Mononuclear cell (primary cell): ENCODE results near the gene MGAM2. TPM values are rescaled to one million over a fixed set of nuclear protein-coding genes. Genes with fewer than 3 reads are reported as not detected.

Source experiments
- H3K27me3 ChIP-seq: 2 replicates; pipeline ENCODE4 v1.6.0; 2011; ENCODE audit warnings: low read length, control low read depth; ENCODE audit not compliant: insufficient read depth
- H3K4me1 ChIP-seq: 2 replicates; pipeline ENCODE4 v1.5.1; 2011; ENCODE audit warnings: mild to moderate bottlenecking, low read length, control low read depth; ENCODE audit not compliant: insufficient read depth
- H3K4me3 ChIP-seq: 2 replicates; pipeline ENCODE4 v1.5.1; 2011; ENCODE audit warnings: mild to moderate bottlenecking, low read length, moderate library complexity
- H3K9me3 ChIP-seq: 2 replicates; pipeline ENCODE4 v1.5.1; 2011; ENCODE audit warnings: low read depth, mild to moderate bottlenecking, control low read depth, low read length
- total RNA-seq: library from RNA; depleted of rRNA; stranded (reverse); fragments of >200 nt; gene quantifications from one replicate; pipeline ENCODE4 v1.2.3, GENCODE V29; 2012

MGAM2 gene
- total RNA-seq, 1 donor: 0.10 TPM

GRCh38 chr7:142139597-142140400, 28.3 kb downstream of the MGAM2 start:
- Histone ChIP-seq H3K4me1 (no peaks in the 10 kb centered on the region), H3K9me3 (no peaks in the 10 kb centered on the region), H3K27me3 (no peaks in the 10 kb centered on the region), H3K4me3 (no peak overlapping the region)

- H3K27me3 ChIP-seq: no peaks in the 10 kb centered on the region
- H3K9me3 ChIP-seq: no peaks in the 10 kb centered on the region
Measured at GRCh38 chr7:142140401-142140959, 29.0 kb downstream of the MGAM2 start.

GRCh38 chr7:142142702-142143101, 31.2 kb downstream of the MGAM2 start:
- H3K9me3 ChIP-seq: no peaks in the 10 kb centered on the region
- H3K4me3 ChIP-seq: no peak overlapping the region
- no peaks in the 10 kb centered on the region for H3K4me1 ChIP-seq
- no peaks in the 10 kb centered on the region for H3K27me3 ChIP-seq

More at GRCh38 chr7:142140401-142140959, 29.0 kb downstream of the MGAM2 start:
- Histone ChIP-seq H3K4me3 (no peak overlapping the region), H3K4me1 (no peaks in the 10 kb centered on the region)

- H3K27me3 ChIP-seq: no peaks in the 10 kb centered on the region
- no peaks in the 10 kb centered on the region for H3K9me3 ChIP-seq
- H3K4me3 ChIP-seq: no peak overlapping the region
- H3K4me1 ChIP-seq: no peaks in the 10 kb centered on the region
Measured at GRCh38 chr7:142146124-142146523, 34.6 kb downstream of the MGAM2 start.

- Histone ChIP-seq H3K27me3 (no peaks in the 10 kb centered on the region), H3K4me3 (no peak overlapping the region), H3K9me3 (no peaks in the 10 kb centered on the region)
Measured at GRCh38 chr7:142150356-142150755, 38.8 kb downstream of the MGAM2 start.

GRCh38 chr7:142150869-142151268, 39.4 kb downstream of the MGAM2 start:
- no peaks in the 10 kb centered on the region for H3K27me3 ChIP-seq
- no peak overlapping the region for H3K4me3 ChIP-seq
- no peaks in the 10 kb centered on the region for H3K9me3 ChIP-seq
- no peaks in the 10 kb centered on the region for H3K4me1 ChIP-seq

More at GRCh38 chr7:142150356-142150755, 38.8 kb downstream of the MGAM2 start:
- H3K4me1 ChIP-seq: no peaks in the 10 kb centered on the region

- no peaks in the 10 kb centered on the region for H3K27me3 ChIP-seq
- no peaks in the 10 kb centered on the region for H3K9me3 ChIP-seq
- H3K4me1 ChIP-seq: no peaks in the 10 kb centered on the region
- no peak overlapping the region for H3K4me3 ChIP-seq
Measured at GRCh38 chr7:142152076-142152475, 40.6 kb downstream of the MGAM2 start.

GRCh38 chr7:142153400-142153799, 41.9 kb downstream of the MGAM2 start:
- Histone ChIP-seq H3K4me1 (no peaks in the 10 kb centered on the region), H3K27me3 (no peaks in the 10 kb centered on the region), H3K9me3 (no peaks in the 10 kb centered on the region), H3K4me3 (no peak overlapping the region)

GRCh38 chr7:142158736-142159496, 47.4 kb downstream of the MGAM2 start:
- Histone ChIP-seq H3K27me3 (no peaks in the 10 kb centered on the region), H3K4me3 (no peak overlapping the region), H3K9me3 (no peaks in the 10 kb centered on the region), H3K4me1 (no peaks in the 10 kb centered on the region)

GRCh38 chr7:142161921-142162320, 50.4 kb downstream of the MGAM2 start:
- Histone ChIP-seq H3K4me1 (no peaks in the 10 kb centered on the region), H3K27me3 (no peaks in the 10 kb centered on the region), H3K4me3 (no peak overlapping the region), H3K9me3 (no peaks in the 10 kb centered on the region)

- Histone ChIP-seq H3K4me1 (no peaks in the 10 kb centered on the region), H3K9me3 (no peaks in the 10 kb centered on the region), H3K27me3 (no peaks in the 10 kb centered on the region), H3K4me3 (no peak overlapping the region)
Measured at GRCh38 chr7:142168746-142169145, 57.2 kb downstream of the MGAM2 start.

- Histone ChIP-seq H3K9me3 (no peaks in the 10 kb centered on the region), H3K4me1 (peaks cover 8% of the 10 kb centered on the region), H3K27me3 (no peaks in the 10 kb centered on the region), H3K4me3 (no peak overlapping the region)
Measured at GRCh38 chr7:142172932-142173331, 61.4 kb downstream of the MGAM2 start.

- no peaks in the 10 kb centered on the region for H3K27me3 ChIP-seq
- H3K9me3 ChIP-seq: no peaks in the 10 kb centered on the region
- no peak overlapping the region for H3K4me3 ChIP-seq
- H3K4me1 ChIP-seq: peaks cover 8% of the 10 kb centered on the region
Measured at GRCh38 chr7:142174441-142174840, 62.9 kb downstream of the MGAM2 start.

GRCh38 chr7:142175594-142175993, 64.1 kb downstream of the MGAM2 start:
- H3K9me3 ChIP-seq: no peaks in the 10 kb centered on the region
- no peak overlapping the region for H3K4me3 ChIP-seq
- peaks cover 8% of the 10 kb centered on the region for H3K4me1 ChIP-seq
- H3K27me3 ChIP-seq: no peaks in the 10 kb centered on the region

GRCh38 chr7:142176901-142177300, 65.4 kb downstream of the MGAM2 start:
- Histone ChIP-seq H3K4me3 (no peak overlapping the region), H3K9me3 (no peaks in the 10 kb centered on the region), H3K4me1 (peaks cover 8% of the 10 kb centered on the region), H3K27me3 (no peaks in the 10 kb centered on the region)
